DND-41 (cell line): ENCODE measurements around the gene BTN3A1.

Source experiments
- ATAC-seq: fragments of 200-7000 bp; cut with Tn5 transposase; 3 replicates; pipeline ENCODE4 v1.9.1; 2021; ENCODE audit warnings: low read depth; ENCODE audit not compliant: insufficient read depth
- DNase-seq: peaks from one replicate; pipeline ENCODE4 v3.0.0-alpha.2; 2020
- H2AFZ ChIP-seq: 2 replicates; pipeline ENCODE4 v1.6.0; 2012; ENCODE audit warnings: low read depth, low read length
- H3K27ac ChIP-seq: 2 replicates; pipeline ENCODE4 v1.5.1; 2012; ENCODE audit warnings: low read length, inconsistent platforms
- H3K27me3 ChIP-seq: fragments of 200-600 bp; sonication (generic); 2 replicates; pipeline ENCODE4 v1.6.0; 2012; ENCODE audit warnings: low read length, mild to moderate bottlenecking, inconsistent platforms; ENCODE audit not compliant: insufficient read depth, poor library complexity
- H3K36me3 ChIP-seq: 2 replicates; pipeline ENCODE4 v1.5.1; 2012; ENCODE audit warnings: low read length, inconsistent platforms; ENCODE audit not compliant: insufficient read depth
- H3K4me1 ChIP-seq: 2 replicates; pipeline ENCODE4 v1.5.1; 2012; ENCODE audit warnings: mild to moderate bottlenecking, low read length; ENCODE audit not compliant: insufficient read depth
- H3K4me2 ChIP-seq: 2 replicates; pipeline ENCODE4 v1.6.0; 2012; ENCODE audit warnings: mild to moderate bottlenecking, moderate library complexity, low read length, inconsistent platforms; ENCODE audit not compliant: insufficient read depth
- H3K4me3 ChIP-seq, 2 experiments: fragments of 200-600 bp in 1 of 2; shearing (Covaris generic) in 1 of 2; 2 replicates each; pipeline ENCODE4 v1.5.1; 2012 to 2016; ENCODE audit warnings: inconsistent platforms in 2 of 2, low read length in 2 of 2, mild to moderate bottlenecking in 2 of 2, low read depth in 1 of 2, moderate library complexity in 1 of 2
- H3K79me2 ChIP-seq: 2 replicates; pipeline ENCODE4 v1.6.0; 2012; ENCODE audit warnings: low read length, inconsistent platforms; ENCODE audit not compliant: insufficient read depth
- H3K9ac ChIP-seq: 2 replicates; pipeline ENCODE4 v1.6.0; 2012; ENCODE audit warnings: low read depth, mild to moderate bottlenecking, inconsistent platforms, low read length, moderate library complexity
- H3K9me3 ChIP-seq: 2 replicates; pipeline ENCODE4 v1.5.1; 2012; ENCODE audit warnings: low read length, moderate library complexity, mild to moderate bottlenecking, inconsistent platforms; ENCODE audit not compliant: insufficient read depth, severe bottlenecking
- H4K20me1 ChIP-seq: 2 replicates; pipeline ENCODE4 v1.6.0; 2012; ENCODE audit warnings: low read length; ENCODE audit not compliant: insufficient read depth
- EZH2 ChIP-seq: IDR thresholded peaks from 3 replicates; pipeline ENCODE4 v1.6.1; 2012; ENCODE audit warnings: borderline replicate concordance, low read depth, mild to moderate bottlenecking, moderate library complexity, low read length, inconsistent platforms; ENCODE audit not compliant: severe bottlenecking
- TF ChIP-seq, protein P1 (sequence below): IDR thresholded peaks from 2 replicates; pipeline ENCODE4 v1.5.1; 2012; ENCODE audit warnings: borderline replicate concordance, low read length, moderate library complexity, mild to moderate bottlenecking; ENCODE audit not compliant: poor library complexity, severe bottlenecking; ENCODE audit errors: extremely low read depth

Gene BTN3A1

GRCh38 chr6:26363882-26364701 is 38.0 kb upstream of the BTN3A1 start:
- peak overlapping the region; percentile 72 for H3K9ac ChIP-seq
- H3K79me2 ChIP-seq, result peaks cover 24% of the 10 kb centered on the region
- H3K27ac ChIP-seq, result peak overlapping the region; percentile 97
- H4K20me1 ChIP-seq, result no peaks in the 10 kb centered on the region
- H3K4me2 ChIP-seq, result peak overlapping the region; percentile 70
- H3K9me3 ChIP-seq, result no peaks in the 10 kb centered on the region
- H3K36me3 ChIP-seq, result 0 out of 2 replicates have a peak, but pooled peaks cover 2% of the 10 kb centered on the region
- H2AFZ ChIP-seq, result peak overlapping the region; percentile 71
- no peak for TF ChIP-seq EZH2
- TF ChIP-seq, protein P1, sequence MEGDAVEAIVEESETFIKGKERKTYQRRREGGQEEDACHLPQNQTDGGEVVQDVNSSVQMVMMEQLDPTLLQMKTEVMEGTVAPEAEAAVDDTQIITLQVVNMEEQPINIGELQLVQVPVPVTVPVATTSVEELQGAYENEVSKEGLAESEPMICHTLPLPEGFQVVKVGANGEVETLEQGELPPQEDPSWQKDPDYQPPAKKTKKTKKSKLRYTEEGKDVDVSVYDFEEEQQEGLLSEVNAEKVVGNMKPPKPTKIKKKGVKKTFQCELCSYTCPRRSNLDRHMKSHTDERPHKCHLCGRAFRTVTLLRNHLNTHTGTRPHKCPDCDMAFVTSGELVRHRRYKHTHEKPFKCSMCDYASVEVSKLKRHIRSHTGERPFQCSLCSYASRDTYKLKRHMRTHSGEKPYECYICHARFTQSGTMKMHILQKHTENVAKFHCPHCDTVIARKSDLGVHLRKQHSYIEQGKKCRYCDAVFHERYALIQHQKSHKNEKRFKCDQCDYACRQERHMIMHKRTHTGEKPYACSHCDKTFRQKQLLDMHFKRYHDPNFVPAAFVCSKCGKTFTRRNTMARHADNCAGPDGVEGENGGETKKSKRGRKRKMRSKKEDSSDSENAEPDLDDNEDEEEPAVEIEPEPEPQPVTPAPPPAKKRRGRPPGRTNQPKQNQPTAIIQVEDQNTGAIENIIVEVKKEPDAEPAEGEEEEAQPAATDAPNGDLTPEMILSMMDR, result no peak
- peaks cover 37% of the 10 kb centered on the region for H3K4me1 ChIP-seq
- no peaks in the 10 kb centered on the region for H3K27me3 ChIP-seq
- ATAC-seq, result peak; percentile 65
- H3K4me3 ChIP-seq, result peak overlapping the region; percentile 48 to 70
- DNase-seq, result peak; percentile 50

DNA sequence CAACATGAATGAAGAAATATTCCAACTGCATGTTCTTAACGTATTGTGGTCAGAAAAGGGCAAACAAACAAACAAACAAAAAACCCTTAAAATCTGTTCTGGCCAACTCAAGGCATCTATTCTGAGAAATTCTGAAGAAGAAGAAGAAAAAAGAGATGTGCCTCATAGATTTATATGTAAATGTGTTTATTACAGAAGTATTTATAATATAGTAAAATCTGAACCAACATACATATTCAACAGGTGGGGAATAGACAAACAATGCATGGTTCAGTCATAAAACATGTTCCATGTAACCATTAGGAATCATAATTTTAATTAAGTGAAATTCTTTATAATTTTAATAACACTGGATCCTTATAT is 36.5 kb upstream of the BTN3A1 start:
- Histone ChIP-seq H3K27me3 (no peaks in the 10 kb centered on the region), H3K4me2 (peak overlapping the region; percentile 70), H3K27ac (peak overlapping the region; percentile 97), H3K4me3 (peak overlapping the region; percentile 48 to 70; a peak in 3 of 4 replicates), H3K79me2 (peaks cover 24% of the 10 kb centered on the region), H3K4me1 (peaks cover 37% of the 10 kb centered on the region), H3K9ac (peak overlapping the region; percentile 72), H3K9me3 (no peaks in the 10 kb centered on the region), H2AFZ (peak overlapping the region; percentile 87), H4K20me1 (no peaks in the 10 kb centered on the region), H3K36me3 (peaks cover 15% of the 10 kb centered on the region; the same call in 1 of the 2 replicates)
- TF ChIP-seq, protein P1, result no peak
- no peak for TF ChIP-seq EZH2
- no peak for ATAC-seq
- no peak for DNase-seq

DNA sequence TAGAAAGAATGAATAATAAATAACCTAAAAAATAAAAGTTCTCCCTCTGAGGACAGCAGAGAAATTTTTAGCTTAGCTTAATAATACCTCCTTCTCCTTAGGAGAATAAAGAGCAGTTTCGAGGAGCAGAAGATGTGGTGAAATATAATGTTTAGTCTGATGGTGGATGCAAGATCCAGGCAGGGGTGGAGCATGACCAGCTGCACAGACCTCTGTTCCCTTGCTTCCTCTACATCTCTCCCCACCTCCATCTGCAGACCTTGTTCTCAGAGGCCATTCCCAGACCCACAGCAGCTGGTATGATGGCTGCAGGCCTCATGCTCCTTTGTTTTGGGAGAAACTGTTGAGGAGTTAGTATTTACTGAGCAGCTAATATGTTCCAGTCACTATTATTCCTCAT is 35.6 kb upstream of the BTN3A1 start:
- H3K9me3 ChIP-seq, result no peaks in the 10 kb centered on the region
- peak overlapping the region in 1 of 2 experiments; percentile 47; a peak in 3 of 4 replicates for H3K4me3 ChIP-seq
- H3K27ac ChIP-seq, result peak overlapping the region; percentile 97; the same call in 1 of the 2 replicates
- no peak overlapping the region for H2AFZ ChIP-seq
- ATAC-seq, result peak; percentile 30; the same call in 1 of the 3 replicates
- peaks cover 15% of the 10 kb centered on the region; the same call in 1 of the 2 replicates for H3K36me3 ChIP-seq
- DNase-seq, result peak; percentile 49
- H3K9ac ChIP-seq, result peak overlapping the region; percentile 72
- H4K20me1 ChIP-seq, result no peaks in the 10 kb centered on the region
- TF ChIP-seq EZH2, result no peak
- TF ChIP-seq, protein P1, result no peak
- H3K79me2 ChIP-seq, result peaks cover 24% of the 10 kb centered on the region
- H3K4me1 ChIP-seq, result peaks cover 37% of the 10 kb centered on the region
- H3K4me2 ChIP-seq, result peak overlapping the region; percentile 70
- no peaks in the 10 kb centered on the region for H3K27me3 ChIP-seq
